ENCODE results near the gene LRRC23.

DNA sequence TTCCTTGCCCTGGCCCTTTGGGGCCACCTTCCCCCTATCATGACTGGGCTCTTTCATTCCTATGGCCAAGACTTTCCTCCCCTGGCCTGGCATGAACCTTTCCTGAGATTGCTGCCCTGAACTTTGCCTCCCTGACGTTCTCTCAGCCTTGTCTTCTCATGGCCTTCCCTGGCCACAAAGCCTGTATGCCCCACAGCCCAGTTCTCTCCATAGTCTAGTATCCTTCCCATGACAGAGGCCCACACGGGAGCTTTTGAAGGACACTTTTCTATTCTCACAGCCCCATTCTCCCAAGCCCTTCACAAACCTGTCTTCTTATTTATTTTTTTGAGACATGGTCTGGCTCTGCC is 34.5 kb downstream of the LRRC23 start:
- TF ChIP-seq POLR2AphosphoS5 (IDR thresholded peaks at IDR 0.05; ENCODE audit: low read depth, low read length) (no peak), POLR2A (IDR thresholded peaks at IDR 0.05; ENCODE audit: low read depth, low read length) (no peak), POU2F2 (IDR thresholded peaks at IDR 0.05; ENCODE audit: low read depth, low read length) (no peak), PAX5 (IDR thresholded peaks at IDR 0.05; ENCODE audit: insufficient read depth, low read length, severe bottlenecking) (no peak)
